Posterior vena cava (tissue), 2 donors: ENCODE measurements around the gene GRAMD1C. TPM values are rescaled to one million over a fixed set of nuclear protein-coding genes. Genes with fewer than 3 reads are reported as not detected.

ENCODE experiments used
- DNase-seq: peaks from one replicate; pipeline ENCODE4 v3.0.0-alpha.2; 2020; ENCODE audit warnings: low spot score
- intact Hi-C, 2 donors: fragments of 100-400 bp; cut with DNase I; formaldehyde crosslinking; loops; one replicate each; pipeline versions ENCODE4 v1.14.1 to v1.14.2; 2022 to 2023
- total RNA-seq, 2 donors: library from RNA; stranded (reverse); fragmentation: NEBNext Ultra II Directional; extraction: Animal tissue kit (Norgen Biotek cat#: 25700); gene quantifications; one replicate each; pipeline ENCODE4 v1.2.1, GENCODE V29; 2021
- donor health status: DM: yes; HTN: yes; CAD: no.
- donor health status: DM: yes; HTN: yes; CAD: no.

The GRAMD1C gene
- total RNA-seq, 2 donors from 2014 or later: 1.1 to 1.2 TPM

DNA sequence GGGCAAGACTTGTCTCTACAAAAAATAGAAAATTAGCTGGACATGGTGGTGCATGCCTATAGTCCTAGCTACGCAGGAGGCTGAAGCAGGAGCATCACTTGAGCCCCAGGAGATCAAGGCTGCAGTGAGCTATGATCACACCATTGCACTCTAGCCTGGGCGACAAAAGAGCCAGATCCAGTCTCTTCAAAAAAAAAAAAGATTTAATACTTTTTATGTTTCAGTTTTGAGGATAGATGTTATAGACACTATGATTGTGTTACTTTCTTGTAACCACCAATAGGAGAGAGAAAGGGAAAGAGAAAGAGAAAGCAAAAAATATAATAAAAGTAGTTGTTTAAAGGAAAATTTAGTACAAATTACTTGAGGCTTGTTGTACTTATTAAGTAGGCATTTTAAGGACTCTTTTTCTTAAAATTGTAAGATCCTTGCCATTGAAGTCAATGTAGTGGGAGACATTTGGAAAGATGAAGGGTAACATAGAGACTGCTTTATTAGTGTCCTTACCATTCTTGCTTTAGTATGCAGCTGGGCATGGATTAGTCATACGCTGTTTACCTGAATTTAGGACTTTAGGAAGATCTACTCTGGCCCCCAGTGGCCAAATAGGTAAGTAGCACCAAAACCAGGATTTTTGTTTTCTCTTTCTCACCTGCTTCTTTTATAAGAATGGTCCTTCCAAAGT is 74.1 kb downstream of the GRAMD1C start:
- intact Hi-C loops: no loop called here

GRCh38 chr3:113914646-113915045 is 76.1 kb downstream of the GRAMD1C start:
- no peak for DNase-seq
- intact Hi-C loops: no loop called here

More for the DNA sequence above, 74.1 kb downstream of the GRAMD1C start:
- DNase-seq: no peak

DNA sequence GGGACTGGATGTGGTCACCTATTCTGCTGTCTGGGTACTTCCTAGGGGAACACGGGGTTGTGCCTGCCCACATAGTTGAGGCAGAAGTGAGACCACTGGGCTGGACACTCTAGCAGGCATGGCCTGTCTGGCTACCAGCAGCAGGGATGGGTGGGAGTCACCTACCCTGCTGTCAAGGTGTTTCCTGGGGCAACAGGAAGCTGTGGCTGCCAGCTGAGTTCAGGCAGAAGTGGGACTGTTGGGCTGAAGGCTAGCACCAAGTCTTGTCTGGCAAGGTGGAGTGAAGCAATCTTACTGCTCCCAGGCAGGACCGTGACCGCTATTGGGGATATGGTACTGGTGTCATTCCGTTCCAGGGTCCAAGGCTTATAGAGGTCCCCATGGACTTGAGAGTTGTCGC is 89.0 kb downstream of the GRAMD1C start:
- intact Hi-C loops: no loop called here
- no peak for DNase-seq

- intact Hi-C loops: loop anchor here in 1 of 2 donors (5.0 kb wide), 1 partner anchor 1340 kb away; no protein-coding TSS in a partner anchor
- DNase-seq: no peak
These were observed 108.2 kb downstream of the GRAMD1C start for GRCh38 chr3:113946831-113947230.

- DNase-seq: peak; percentile 85
- intact Hi-C loops: loop anchor here in 1 of 2 donors (5.0 kb wide), 1 partner anchor 1340 kb away; no protein-coding TSS in a partner anchor
These were observed 108.9 kb downstream of the GRAMD1C start, which contains the start of gene ZDHHC23 for GRCh38 chr3:113947372-113948014. Gene ZDHHC23, plus strand, starts transcription at chr3:113948013. Its CDS starts 790 bp downstream, at chr3:113948803.

DNA sequence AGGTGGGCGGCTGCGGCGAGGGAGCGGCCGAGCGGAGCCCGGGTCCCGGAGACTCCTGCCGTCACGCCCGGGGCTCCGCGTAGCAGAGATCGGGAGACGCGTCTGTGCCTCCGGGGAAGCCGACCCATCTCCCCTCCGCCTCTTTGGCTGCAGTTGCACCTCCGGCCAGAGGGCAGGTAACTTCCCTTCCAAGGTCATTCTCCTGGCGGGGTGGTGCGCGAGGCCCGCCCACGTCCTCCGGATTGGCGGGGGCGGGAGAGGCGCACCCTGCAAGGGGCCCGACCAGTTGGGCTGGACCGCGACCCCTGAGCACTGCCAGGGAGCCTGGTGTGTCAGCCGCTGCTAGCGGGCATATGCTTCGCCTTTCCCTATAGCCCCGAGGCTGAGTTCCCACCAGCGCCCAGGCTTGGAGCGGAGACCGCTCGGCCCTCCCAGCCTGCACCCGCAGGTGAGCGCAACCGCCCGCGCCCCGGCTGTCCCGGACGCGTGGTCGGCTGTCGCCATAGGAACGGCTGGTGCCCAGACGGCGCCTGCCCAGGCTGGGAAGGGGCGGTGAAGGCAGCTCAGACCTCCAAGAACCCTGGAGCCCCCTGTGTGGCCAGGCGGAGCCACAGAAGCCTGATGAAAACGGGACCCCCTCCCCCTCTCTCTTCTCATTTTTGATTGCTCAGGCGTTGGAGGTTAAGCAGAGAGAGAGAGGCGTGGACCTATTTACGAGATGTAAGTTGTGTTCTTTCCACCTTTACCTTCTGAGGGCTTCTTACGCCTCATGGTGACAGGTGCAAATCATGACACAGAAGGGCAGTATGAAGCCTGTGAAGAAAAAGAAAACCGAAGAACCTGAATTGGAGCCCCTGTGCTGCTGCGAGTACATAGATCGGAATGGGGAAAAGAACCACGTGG is 109.7 kb downstream of the GRAMD1C start:
- intact Hi-C loops: loop anchor here in 1 of 2 donors (5.0 kb wide), 1 partner anchor 1341 kb away; no protein-coding TSS in a partner anchor
- DNase-seq: no peak

- intact Hi-C loops: no loop called here
- DNase-seq: no peak
These were observed 114.3 kb downstream of the GRAMD1C start for GRCh38 chr3:113952921-113953320.

- no peak for DNase-seq
- intact Hi-C loops: no loop called here
These were observed 115.1 kb downstream of the GRAMD1C start for GRCh38 chr3:113953677-113954076.

DNA sequence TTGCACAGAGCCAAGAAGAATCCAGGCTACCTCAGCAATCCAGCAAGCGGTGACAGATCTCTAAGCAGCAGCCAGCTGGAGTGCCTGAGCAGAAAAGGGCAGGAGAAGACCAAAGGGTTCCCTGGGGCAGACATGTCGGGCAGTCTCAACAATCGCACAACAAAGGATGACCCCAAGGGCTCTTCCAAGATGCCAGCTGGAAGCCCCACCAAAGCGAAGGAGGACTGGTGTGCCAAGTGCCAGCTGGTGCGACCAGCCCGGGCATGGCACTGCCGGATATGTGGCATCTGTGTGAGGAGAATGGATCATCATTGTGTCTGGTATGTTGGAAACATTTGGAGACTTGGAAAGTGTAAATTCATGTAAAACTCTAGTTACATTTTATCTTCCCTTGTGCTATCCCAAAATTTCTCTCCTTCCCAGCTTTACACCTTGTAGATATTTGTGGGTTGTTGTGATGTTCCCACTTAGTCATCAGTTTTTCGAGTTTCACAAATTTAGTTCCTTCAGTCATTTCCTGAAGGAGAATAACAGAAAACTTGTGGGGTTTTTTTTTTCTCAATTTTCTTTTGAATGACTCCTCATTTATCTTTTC is 115.6 kb downstream of the GRAMD1C start:
- intact Hi-C loops: no loop called here

DNA sequence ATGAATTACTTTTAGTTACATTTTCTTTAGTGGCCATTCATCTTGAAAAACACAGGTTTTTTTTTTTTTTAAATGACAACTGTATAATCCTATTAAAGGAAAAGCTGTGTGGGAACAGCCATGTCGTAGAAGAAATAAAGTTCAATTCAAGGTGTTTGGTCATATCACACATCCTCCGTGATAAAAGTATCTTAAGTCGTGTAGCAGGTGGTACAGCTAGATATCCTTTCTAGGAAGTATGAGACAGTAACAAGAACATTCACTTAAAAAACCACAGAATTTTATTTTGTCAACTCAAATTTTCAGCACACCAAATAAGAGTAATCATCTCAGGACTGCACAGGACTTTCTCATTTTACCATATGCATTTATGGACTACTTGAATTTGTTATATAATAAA is 125.3 kb downstream of the GRAMD1C start:
- no peak for DNase-seq
- intact Hi-C loops: no loop called here

More for the DNA sequence above, 115.6 kb downstream of the GRAMD1C start:
- no peak for DNase-seq

DNA sequence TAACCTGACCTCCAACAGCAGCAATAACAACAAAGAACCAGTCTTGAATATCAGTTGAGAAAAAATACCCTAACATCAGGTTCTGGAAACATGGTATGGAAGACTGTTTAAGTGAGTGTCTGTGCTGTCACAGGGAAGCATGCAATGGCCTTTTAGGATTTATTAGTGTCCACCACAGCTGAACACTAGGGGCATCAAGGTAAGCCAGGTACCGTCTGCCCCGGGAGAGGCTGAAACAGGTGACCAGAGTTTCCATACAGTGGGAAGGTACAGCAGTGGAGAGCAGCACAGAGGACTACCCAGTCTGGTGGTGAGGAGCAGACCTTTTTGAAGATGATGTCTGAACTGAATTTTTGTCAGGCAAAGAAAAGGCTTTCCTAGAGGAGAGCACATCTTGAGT is 127.6 kb downstream of the GRAMD1C start:
- intact Hi-C loops: no loop called here
- DNase-seq: no peak

DNA sequence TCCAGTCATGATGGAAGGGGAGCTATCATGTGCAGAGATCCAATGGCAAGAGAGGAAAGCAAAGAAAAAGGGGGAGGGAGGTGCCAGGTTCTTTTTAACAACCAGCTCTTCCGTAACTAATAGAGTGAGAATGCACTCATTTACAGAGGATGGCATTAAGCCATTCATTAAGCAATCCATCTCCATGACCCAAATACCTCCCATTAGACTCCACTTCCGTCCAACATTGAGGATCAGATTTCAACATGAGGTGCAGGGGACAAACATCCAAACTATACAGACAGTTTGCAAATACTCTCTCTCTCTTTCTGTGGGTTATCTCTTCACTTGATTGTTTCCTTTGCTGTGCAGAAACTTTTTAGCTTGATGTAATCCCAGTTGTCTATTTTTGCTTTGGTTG is 130.4 kb downstream of the GRAMD1C start:
- intact Hi-C loops: no loop called here
- DNase-seq: no peak

DNA sequence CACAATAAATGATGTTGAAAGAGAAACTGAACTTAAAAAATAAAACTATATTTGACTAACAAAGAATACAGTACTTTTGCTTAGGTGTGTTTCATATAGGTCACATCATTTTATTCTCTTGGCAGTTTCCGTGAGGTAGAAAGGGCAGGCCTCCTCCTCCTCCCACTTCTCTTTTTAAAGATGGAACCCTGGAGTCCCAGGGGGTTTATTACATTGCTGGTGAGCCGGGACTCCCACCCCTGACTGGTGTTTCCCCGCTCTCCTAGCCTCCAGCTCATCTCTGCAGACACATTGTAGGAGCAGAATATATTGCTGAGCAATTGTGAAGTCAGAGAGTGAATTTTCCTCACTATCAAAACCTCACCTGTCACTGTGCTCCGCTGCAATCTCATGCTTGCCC is 139.2 kb downstream of the GRAMD1C start:
- intact Hi-C loops: loop anchor here in 1 of 2 donors (5.0 kb wide), 1 partner anchor 1274 kb away; no protein-coding TSS in a partner anchor
- DNase-seq: no peak

DNA sequence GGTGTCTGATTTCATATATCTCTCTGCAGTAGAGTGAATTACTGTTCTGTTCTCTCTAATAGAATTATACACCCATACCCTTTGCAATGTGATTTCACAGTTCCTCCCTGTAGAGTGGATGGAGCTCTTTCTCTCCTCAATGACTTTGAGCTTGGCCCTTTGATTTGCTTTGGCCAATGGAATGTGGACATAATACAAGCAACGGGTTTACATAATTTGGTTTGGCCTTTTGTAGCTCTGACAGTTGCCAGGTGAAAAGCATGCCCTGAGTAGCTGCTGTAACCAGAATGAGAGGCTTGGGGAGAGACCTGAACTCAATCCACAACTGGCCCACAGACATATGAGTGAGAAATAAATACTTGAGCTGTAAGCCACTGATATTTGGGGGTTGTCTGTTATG is 141.3 kb downstream of the GRAMD1C start:
- intact Hi-C loops: loop anchor here in 1 of 2 donors (5.0 kb wide), 1 partner anchor 1272 kb away; no protein-coding TSS in a partner anchor
- DNase-seq: no peak

GRCh38 chr3:113981803-113982202 is 143.2 kb downstream of the GRAMD1C start:
- no peak for DNase-seq
- intact Hi-C loops: no loop called here

DNA sequence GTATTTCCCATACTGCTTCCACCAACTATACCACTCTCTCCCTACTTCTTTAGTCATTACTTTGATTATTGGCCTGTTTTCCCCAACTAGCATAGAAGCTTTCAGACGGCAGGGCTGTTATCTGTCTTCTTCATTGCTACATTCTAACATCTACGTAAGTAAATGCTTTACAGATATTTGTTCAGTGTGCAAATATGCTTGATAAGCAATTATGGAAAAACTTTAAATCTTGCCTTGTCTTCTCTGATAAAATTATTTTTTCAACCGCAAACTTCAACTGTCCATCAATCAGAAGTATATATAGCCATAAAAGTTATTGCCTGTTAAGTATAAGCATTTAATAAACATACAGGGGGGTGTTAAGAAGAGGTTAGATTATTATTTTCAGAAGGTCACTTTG is 145.0 kb downstream of the GRAMD1C start:
- DNase-seq: no peak
- intact Hi-C loops: no loop called here

DNA sequence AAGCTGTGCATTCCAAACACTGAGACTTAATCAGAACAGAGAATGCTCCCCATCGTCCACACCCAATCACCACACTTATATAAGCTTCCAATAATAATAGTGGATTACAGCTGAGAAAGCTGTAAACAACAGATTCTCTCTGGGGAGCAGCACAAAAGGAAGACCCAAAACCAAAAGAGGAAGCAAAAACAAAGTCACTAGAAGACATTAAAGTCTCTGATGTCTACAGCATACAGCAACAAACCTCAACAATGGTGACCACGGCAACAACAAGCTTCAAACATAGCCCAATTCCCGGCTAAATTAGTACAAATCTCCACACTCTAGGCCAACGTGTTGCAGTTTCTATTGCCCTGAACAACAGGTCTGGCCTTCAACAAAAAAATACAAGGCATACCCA is 147.0 kb downstream of the GRAMD1C start:
- intact Hi-C loops: no loop called here
- no peak for DNase-seq
